Measurements from ENCODE around the gene RPTN. TPM values are rescaled to one million over a fixed set of nuclear protein-coding genes. Genes with fewer than 3 reads are reported as not detected.

The RPTN gene, protein sequence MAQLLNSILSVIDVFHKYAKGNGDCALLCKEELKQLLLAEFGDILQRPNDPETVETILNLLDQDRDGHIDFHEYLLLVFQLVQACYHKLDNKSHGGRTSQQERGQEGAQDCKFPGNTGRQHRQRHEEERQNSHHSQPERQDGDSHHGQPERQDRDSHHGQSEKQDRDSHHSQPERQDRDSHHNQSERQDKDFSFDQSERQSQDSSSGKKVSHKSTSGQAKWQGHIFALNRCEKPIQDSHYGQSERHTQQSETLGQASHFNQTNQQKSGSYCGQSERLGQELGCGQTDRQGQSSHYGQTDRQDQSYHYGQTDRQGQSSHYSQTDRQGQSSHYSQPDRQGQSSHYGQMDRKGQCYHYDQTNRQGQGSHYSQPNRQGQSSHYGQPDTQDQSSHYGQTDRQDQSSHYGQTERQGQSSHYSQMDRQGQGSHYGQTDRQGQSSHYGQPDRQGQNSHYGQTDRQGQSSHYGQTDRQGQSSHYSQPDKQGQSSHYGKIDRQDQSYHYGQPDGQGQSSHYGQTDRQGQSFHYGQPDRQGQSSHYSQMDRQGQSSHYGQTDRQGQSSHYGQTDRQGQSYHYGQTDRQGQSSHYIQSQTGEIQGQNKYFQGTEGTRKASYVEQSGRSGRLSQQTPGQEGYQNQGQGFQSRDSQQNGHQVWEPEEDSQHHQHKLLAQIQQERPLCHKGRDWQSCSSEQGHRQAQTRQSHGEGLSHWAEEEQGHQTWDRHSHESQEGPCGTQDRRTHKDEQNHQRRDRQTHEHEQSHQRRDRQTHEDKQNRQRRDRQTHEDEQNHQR
- not detected for total RNA-seq

GRCh38 chr1:152159144-152159543, at the start of gene RPTN:
TSS of gene RPTN (minus strand) at chr1:152159228. CDS start at chr1:152157889, 1,339 bp downstream.
- no peak for DNase-seq

DNA sequence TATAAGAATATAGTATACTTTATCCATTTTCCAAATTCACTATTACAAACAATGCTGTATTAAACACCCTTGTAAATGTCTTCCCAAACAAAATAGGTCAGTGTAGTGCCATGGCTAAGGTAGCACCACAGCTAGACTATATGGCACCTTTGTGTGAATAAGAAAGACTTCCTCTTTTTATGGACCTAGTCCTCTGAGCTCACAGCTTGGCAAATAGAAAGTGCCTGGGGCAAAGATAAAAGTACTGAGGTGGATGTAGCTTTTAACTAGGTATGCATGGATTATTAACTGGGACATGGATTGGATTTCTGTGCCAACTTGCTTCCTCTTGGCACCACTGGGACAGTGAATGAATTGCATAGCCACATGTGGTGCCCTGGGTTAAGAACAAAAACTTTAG, 40.0 kb upstream of the RPTN start:
- no peak for DNase-seq

DNA sequence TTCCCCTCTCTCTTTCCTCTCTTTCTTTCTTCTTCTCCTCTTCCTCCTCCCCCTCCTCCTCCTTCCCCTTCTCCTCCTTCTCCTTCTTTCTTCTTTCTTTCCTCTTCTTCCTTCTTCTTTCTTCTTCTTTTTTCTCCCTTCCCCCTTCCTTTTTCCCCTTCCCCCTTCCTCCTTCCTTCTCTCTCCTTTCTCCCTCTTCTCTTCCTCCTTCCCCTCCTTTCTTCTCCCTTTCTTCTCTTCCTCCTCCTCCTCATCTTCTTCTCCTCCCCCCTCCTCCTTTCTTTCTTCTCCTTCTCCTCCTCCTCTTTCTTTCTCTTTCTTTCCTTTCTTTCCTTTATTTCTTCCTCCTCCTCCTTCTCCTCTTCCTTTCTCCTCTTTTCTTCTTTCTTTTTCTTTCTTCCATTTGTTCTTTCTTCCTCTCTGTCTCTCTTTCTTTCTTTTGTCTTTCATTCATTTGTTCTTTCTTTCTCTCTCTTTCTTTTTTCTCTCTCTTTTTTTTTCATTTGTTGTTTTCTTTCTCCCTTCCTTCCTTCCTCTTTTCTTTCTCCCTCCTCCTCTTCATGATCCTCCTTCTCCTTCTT, 38.4 kb upstream of the RPTN start:
- DNase-seq: no peak

- no peak for DNase-seq
Measured at GRCh38 chr1:152191711-152192110, 32.7 kb upstream of the RPTN start.

DNA sequence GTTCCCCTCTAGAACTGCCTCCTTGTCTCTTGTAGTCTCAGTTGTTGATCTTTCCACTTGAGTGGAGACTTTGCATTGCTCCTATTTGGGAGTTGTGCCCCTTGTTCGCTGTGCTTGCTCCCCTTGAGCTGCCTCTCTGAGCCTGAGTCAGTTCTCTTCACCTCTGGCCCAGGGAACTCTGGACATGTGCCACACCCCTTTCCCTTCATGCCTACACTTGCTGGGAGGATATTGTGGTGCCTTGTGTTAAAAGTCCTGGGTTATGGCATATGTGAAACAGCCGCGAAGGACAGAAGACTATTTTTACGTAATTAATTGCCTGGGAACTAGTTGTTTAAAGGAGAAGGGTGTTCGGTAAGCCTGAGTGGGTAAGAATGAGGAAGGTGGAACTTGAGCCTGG, 32.2 kb upstream of the RPTN start:
- DNase-seq: no peak

GRCh38 chr1:152190589-152190988, 31.6 kb upstream of the RPTN start:
- no peak for DNase-seq

DNA sequence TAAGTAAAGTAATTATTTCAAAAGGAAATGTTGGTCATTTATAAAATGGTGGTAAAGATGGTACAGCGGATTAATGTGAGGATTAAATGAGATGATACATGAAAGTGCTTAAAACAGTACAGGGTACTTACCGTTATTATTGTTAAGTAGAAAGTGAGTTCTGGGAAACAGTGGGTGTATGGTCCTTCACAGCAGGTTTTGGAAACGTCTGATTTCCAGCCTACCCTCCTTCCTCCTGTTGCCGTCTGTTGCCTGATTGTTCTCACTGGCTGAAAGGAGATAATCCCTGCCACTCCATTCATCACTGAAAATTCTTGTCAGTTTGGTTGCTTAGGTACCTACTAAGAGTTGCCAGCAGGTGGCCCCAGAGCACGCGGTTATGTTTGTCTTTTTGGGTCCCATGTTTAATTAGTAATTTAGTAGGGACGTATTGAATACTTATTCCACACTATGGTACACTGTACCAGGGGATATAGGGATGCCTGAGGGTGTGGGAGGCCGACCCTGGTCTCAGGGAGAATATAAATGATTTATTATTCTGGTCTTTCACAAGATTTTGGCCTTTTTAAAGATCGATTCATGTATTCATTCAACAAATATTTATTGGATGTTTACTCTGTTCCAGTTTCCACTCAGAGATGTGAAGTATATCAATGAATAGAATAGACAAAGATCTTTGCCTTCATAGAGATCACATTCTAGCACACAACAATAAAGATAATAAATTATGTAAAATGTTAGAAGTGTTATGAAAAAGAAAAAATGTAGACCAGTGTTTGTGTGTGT, 30.8 kb upstream of the RPTN start:
- no peak for DNase-seq

- peak; percentile 43 for DNase-seq
Measured at GRCh38 chr1:152188673-152189591, 29.9 kb upstream of the RPTN start.

DNA sequence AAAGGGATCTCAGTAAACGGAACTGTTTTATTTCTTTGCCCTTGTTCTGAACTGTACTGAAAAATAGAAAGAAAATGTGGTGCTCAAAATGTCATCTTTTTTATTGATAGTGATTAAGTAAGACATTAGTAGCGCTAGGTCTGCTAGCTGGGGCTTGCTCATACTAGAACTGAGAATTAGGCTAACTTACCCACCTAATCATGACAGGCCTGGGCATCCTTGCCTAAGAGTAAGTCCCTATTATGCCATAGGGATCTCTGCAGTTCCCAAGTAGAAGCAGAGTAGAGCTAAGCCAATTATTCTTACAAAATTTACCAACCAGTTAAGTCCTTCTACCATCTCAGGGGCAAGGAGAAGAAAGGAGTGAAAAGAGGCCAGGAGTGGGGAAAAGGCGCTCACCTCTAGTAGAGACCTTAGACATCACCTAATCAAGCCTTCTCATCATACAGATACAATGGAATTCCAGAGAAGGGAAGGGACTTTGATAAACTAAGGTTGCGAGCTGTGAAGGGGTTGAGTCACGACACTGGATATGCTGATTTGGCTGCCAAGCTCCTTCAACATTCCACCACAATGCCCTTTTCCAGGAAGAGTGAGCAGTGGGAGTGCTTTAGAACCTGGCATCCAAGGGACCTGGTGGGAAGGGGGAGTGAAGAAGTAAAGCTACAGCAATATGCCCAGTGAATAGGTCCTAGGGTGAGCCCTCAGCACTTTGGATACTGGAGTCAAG, 27.7 kb upstream of the RPTN start:
- DNase-seq: no peak

GRCh38 chr1:152185544-152186391, 26.7 kb upstream of the RPTN start:
- no peak for DNase-seq

- DNase-seq: no peak
Measured at GRCh38 chr1:152182944-152183361, 23.9 kb upstream of the RPTN start.

- DNase-seq: no peak
Measured at GRCh38 chr1:152182431-152182830, 23.4 kb upstream of the RPTN start.

DNA sequence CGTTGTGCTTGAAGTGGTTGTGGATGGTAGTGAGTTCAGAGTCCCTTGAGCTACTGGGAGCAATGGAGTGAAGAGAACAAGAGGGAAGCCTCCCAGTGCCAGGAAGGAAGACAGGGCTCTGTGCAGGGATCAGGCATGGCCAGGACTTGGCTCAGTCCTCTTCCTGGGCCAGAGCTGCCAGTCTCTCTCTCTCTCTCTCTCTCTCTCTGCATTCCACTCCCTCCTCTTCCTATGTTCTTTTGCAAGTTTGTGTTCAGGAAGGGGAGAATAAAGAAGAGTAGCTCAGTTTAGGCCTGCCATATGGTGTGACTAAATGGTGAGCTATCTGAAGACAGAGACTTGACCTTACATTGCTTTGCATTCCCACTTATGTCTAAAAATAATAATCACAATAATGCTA, 20.5 kb upstream of the RPTN start:
- no peak for DNase-seq

- no peak for DNase-seq
Measured at GRCh38 chr1:152170287-152170905, 11.4 kb upstream of the RPTN start.

DNA sequence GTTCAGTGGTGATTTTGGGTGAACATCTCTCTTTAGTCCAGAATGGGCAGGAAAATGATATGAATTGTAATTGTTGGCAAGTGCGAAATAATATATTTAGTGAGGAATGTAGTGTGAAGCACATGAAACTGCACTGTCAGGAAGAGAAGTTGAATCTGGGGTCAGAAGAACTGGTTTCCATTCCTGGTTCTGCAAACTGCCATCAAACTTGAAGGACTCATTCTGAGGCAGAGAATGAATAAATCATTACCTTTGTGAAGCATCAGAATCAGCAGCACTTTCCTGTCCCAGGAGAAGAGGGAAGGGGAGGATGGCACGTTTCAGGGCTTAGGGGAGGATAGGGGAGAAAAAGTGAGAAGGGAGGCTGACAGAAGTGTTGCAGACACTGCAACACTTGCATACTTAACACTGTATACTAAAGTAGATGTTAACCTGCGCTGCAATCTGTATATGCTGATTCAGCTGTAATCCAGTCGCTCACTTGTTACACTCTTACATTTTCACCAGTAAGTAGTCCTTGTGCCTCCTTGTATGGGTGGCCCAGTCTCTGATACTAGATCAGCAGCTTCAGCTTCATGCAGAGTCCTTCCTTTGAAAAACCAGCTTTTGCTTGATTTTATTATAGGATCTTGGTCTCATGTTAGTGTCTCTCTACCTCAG, 10.5 kb upstream of the RPTN start:
- DNase-seq: no peak

DNA sequence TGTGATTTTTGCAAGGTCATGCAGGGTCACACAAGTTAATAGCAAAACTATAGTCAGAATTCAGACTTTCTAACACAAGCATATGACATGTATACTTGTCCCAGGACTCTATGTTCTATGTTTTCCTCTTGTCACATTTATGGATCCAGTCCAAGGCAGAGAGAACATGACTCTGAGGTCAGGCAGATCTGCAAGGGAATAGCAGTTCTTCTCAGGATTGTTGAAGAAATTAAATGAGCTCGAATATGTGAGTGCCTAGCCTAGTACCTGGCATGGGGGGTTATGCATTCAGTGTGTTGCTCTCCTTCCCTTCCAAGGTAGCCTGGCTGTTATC, 9.5 kb upstream of the RPTN start:
- DNase-seq: no peak

DNA sequence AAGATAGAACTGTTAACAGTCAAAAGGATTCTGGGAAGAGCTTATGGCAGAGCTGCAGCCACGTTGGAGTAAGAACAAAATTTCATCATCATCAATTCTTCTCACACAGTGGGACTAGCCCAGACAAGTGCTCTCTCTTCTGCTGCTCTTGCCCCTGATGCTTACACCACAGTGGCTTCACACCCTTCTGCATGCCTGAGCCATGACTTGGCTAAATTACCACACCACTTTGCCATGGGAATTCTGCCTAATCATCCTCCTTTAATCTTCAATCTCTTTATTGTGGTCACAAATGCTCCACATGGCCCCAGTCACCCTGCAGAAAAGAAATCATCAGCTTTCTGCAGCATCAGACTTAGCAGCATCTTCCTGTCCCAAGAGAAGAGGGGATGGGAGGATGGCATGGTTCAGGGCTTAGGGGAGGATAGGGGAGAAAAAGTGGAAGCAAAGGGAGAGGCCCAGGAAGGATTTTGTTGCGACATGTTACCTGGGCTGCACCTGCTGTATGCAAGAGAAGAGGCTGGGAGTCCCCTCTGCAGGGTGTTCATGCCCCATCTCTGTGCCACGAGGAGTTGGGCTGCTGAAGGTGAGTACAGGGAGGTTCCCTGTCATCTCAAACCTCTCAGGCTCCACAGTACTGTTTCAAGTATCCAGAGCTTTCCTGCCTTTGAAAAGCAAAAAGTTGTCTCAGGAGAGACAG, 9.0 kb upstream of the RPTN start:
- no peak for DNase-seq

- DNase-seq: no peak
Measured at GRCh38 chr1:152166966-152167365, 7.9 kb upstream of the RPTN start.
